Testis (tissue), 2 donors: ENCODE data around the gene TOX2.

Source experiments
- CTCF ChIP-seq, 3 experiments: fragments of 450-650 bp in 2 of 3; fragments of 200-600 bp in 1 of 3; sonication (generic) in 1 of 3; IDR thresholded peaks; one replicate each; pipeline ENCODE4 v1.5.1; 2016 to 2019; ENCODE audit warnings: antibody characterized with exemption in 3 of 3, mild to moderate bottlenecking in 2 of 3, moderate library complexity in 1 of 3
- POLR2A ChIP-seq: fragments of 450-650 bp; IDR thresholded peaks from one replicate; pipeline ENCODE4 v1.6.1; 2017; ENCODE audit warnings: antibody characterized with exemption, mild to moderate bottlenecking, moderate library complexity

GRCh38 chr20:43988451-43988850 is 73.8 kb downstream of the TOX2 start:
- TF ChIP-seq CTCF (IDR thresholded peaks at IDR 0.05) (no peak), POLR2A (no peak)
